ENCODE measurements around the gene ERF. TPM values are rescaled to one million over a fixed set of nuclear protein-coding genes. Genes with fewer than 3 reads are reported as not detected.

Gene ERF
- total and polyA plus RNA-seq, 2 of the 8 experiments (the other 6 are each of a cell fraction or from before 2014, with no cell fraction given), result 43.7 to 62.7 TPM

GRCh38 chr19:42295831-42296525, 41.0 kb upstream of the ERF start (continued):
- TF ChIP-seq RAD21 (IDR thresholded peaks at IDR 0.05 in 1 of 2, conservative IDR thresholded peaks at IDR 0.05 in 1 of 2; ENCODE audit: low read depth in 2 of 2, low read length in 2 of 2), result peak; percentile 67 to 76
- TF ChIP-seq KDM1A (IDR thresholded peaks at IDR 0.05; ENCODE audit: borderline replicate concordance, low read length), result no peak
- TF ChIP-seq EGR1 (IDR thresholded peaks at IDR 0.05; ENCODE audit: borderline replicate concordance, low read depth, low read length), result no peak
- no peak for TF ChIP-seq SP2 (IDR thresholded peaks at IDR 0.05; ENCODE audit: low read length)
- no peak for TF ChIP-seq KDM5A (IDR thresholded peaks at IDR 0.05; ENCODE audit: low read length)
- 0 out of 2 replicates have a peak, but pooled peaks have one; percentile 26 for TF ChIP-seq CHD2 (IDR thresholded peaks at IDR 0.05; ENCODE audit: low read length)
